GM18858 (cell line): ENCODE results near the gene ATP11C.
"Not testable (repeated sequence)": the region's sequence is repeated elsewhere in the genome, so short reads cannot be mapped to it uniquely, and the experiment has no call there.

ENCODE experiments used
- ATAC-seq: cut with Tn5 transposase; IDR thresholded peaks from one replicate; pipeline ENCODE4 v1.9.1; 2021; ENCODE audit not compliant: unreplicated experiment

Gene ATP11C

DNA sequence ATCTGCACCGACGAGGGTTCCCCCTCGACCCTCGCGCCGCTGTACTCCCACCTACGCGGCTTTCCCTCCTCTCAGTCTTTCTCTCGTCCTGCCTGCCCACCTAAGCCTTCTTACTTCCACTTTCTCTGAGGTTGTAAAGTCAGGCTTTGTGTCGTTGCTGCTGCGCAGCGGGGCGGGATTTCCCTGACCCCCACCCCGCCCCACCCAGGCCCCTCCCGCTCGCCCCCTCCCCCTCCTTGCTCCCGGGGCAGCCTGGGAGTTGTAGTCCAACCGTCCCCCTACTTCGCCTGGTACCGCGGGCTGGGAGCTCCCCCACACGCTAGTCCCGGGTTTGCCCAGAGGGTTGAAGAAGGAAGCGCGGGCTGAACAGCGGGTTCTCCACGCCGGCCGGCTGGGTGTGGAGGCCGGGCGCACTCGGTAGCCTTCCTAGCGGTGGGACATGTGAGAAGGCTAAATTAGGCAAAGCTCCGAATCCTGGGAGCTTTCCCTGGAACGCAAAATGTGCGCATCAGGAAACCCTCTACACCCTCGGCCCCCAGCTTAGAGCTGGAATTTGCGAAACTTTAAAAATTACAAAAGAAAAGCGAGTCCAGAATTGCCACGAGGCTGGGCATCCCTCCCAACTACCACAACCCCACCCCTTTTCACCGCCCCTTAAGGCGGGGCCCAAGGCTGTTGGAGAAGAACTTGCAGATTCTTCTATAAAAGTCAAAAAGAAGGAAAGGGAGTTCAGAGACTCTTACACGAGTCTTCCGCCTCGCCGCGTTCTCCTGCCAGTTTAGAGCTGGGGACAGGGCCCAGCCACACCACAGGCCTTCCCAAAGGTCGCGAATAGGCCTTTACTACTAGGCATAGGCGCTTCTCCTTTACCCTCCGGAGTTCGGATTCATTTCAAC lies at the start of gene ATP11C:
Gene ATP11C (minus strand): TSS at position 153 of the 896 bp plus-strand sequence. CDS start 1,011 bp downstream, outside the sequence.
- ATAC-seq = peak; percentile 59

DNA sequence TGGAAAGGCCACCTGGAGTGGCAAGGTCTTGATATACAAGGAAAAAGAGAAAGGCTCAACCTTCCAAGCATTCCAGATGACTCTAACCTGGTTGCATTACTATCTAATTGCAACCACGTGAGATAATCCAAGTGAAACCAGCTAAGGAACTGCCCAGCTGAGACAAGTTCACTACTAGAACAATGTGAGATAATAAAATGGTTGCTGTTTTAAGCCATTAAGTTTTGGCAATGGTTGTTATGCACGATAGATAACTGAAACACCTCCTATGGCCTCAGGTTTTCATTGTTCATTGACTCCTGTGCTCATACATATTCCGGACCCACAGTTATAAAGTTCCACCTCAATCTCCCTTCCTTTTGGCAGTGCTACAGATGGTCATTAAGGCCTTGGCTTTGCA lies 41.6 kb upstream of the ATP11C start:
- ATAC-seq = no peak

DNA sequence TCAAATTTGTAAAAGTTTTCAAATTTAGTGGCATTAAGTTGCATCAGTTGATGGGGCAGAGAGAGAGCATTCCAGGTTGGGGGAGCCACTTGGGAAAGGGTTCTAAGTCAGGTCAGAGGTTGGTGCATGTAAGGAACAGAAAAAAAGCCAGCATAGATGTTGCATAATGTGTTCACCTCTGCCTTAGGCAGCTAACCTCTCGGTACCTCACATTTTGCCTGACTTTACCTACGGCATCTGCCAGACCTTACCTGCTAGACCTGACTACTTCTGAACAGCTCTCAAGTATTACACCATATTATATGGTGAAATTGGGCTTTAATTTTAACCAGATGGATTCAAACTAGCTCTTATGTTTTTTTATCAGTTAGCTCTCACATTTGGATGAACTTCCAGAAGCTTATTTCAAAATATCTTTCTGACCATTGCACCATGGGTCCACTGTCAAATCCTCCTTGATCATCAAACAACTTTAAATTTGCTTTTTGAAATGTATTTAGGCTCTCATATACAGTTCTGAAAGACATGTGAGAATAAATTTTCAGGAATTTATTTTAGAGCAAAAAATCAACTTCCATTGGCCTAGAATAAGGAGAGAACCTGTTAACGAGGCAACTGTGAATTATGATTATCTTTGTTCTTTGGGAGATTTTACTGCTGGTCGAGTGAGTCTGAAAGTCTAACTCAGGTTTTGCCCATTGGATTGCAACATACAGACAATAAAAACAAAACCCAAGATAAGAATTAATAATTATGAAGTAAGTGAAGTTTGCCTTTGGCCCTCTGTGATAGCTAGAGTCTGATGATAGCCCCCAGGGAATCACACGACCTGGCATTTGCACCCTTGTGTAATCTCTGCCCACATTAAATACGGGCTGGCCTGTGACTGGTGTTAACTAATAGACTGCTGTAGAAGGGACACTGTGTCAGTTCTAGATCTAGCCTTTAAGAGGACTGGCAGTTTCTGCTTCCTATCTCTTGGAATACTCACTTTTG lies 40.1 kb upstream of the ATP11C start:
- ATAC-seq = no peak

DNA sequence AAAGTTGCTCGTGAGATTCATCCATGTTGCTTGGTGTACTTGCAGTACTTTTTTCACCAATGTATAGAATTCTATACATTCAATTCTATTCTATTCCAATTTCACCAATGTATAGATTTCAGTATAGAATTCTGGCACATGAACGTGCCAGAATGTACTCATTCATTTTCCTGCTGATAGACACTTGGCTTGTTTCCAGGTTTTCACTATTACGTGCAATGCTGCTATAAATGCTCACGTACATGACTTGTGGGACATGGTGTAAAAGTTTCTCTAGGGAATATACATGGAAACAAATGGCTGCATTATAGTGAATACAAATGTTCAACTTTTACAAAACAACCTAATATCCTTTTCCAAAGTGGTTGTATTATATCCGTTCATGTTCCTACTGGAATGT lies 39.3 kb upstream of the ATP11C start:
- ATAC-seq = no peak

DNA sequence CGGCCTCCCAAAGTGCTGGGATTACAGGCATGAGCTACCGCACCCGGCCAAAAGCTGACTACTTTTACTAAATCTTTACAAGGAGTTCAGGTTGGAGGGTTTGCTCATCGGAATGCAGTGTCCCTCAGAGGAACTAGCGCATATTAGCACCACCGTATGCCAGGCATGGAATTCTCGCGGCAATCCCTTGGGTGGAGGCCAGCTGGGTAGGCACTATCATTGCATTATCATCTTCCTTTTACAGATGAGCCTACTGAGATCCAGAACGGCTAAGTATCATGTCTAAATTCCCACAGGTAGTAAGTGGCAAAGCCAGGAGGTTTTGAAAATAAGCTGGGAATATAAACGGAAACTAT lies 38.5 kb upstream of the ATP11C start:
- ATAC-seq = no peak

DNA sequence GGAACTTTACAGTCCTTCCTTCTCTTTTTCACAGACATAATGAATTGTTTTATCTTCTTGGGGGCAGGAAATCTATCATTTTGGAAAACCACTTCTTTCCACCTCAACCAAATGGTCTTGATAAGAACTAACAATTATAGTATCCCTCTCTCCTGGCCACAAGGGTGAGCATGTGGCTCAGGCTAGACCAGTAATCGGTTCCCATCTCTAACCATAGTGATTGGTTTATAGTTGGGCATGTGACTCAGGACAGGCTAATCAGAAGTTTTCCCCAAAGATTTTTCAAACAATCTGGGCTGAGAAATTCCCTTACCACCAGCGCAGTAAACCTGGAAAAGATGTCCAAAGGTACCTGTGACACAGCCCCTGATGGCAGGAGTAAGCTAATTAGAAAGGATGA lies 36.4 kb upstream of the ATP11C start:
- ATAC-seq = no peak

DNA sequence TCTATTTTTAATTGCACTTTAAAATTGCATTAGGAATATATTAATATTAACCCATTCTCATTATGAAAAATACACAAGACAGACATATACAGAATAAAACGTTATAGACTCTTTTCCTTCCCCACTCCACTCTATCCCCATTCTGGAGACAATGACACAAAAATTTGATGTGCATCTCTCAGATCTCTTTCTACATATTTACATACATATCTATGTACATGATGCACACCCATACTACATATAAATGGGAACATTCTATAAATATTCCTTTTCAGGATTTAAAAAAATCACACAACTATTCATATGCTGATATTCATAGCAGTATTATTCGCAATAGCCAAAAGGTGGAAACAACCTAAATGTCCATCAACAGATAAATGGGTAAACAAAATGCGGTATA lies 34.9 kb upstream of the ATP11C start:
- no peak for ATAC-seq

DNA sequence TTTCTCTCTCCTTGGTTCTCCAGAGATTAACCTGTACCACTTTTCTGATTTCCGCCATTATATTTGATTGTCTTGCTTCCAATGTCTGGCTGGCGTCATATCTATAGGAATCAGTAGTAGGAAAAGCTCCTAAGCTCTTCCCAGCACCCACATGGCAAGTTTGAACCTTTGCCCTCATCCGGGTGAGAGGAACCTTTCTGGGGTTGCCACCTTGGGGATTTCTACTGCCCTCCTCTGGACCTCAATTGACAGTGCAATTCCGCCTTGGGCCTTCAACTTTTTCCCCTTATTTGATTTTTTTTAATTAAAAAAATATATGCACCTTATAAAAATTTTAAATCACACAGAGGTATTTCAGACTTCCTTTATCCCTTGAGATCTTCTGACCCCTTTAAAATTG lies 34.4 kb upstream of the ATP11C start:
- ATAC-seq = no peak

DNA sequence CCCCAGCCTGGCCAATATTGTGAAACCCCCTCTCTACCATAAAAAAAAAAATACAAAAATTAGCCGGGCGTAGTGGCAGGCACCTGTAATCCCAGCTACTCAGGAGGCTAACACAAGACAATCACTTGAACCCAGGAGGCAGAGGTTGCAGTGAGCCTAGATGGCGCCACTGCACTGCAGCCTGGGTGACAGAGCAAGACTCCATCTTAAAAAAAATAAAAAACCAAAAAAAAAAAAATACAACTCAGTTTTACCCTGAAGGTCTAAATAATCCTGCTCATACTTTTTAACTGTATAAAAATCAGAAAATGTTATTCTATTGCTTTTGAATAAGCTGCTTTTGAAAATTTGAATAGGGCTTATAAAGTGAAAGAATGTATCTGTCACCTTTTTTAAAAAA lies 33.3 kb upstream of the ATP11C start:
- not testable (repeated sequence) for ATAC-seq

DNA sequence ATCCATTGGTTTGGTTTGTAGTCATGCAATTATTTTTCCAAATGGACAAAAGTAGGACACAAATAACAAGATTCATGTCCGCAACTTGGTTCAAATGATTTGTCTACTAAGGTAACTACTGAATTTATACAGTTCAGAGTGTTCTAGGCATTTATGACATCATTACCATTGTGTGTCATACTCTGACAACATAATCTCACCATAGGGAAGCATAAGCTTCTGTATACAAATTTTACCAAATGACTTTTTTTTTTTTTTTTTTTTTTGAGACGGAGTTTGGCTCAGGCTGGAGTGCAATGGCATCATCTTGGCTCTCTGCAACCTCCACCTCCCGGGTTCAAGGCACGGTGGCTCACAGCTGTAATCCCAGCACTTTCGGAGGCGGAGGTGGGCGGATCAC lies 32.6 kb upstream of the ATP11C start, which contains the start of gene CXorf66:
Gene CXorf66 (minus strand): TSS at position 101 of the 400 bp plus-strand sequence. CDS start 25 bp downstream, at position 76.
- no peak for ATAC-seq

DNA sequence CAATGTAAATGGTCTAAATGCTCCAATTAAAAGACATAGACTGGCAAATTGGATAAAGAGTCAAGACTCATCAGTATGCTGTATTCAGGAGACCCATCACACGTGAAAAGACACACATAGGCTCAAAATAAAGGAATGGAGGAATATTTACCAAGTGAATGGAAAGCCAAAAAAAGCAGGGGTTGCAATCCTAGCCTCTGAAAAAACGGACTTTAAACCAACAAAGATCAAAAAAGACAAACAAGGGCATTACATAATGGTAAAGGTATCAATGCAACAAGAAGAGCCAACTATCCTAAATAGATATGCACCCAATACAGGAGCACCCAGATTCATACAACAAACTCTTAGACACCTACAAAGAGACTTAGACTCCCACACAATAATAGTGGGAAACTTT lies 28.2 kb upstream of the ATP11C start:
- not testable (repeated sequence) for ATAC-seq

DNA sequence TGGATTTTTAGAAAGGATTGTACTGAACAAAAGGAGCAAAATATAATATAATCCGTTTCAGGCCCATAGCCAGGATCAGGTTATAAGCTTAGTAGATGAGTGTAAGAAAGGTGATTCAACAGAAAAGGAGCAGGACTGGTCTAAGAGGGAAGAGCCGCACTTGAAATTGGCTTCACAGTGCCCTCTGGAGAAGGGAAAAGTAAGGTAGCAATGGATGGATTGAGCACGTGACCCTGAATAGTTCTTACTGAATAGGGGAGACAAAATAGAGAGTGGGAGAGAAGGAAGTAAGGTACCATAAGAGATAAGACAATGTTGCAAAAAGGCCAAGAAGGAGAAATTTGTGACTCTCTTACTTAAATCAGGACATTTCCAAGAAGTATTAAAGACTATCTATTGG lies 16.9 kb upstream of the ATP11C start:
- no peak for ATAC-seq

DNA sequence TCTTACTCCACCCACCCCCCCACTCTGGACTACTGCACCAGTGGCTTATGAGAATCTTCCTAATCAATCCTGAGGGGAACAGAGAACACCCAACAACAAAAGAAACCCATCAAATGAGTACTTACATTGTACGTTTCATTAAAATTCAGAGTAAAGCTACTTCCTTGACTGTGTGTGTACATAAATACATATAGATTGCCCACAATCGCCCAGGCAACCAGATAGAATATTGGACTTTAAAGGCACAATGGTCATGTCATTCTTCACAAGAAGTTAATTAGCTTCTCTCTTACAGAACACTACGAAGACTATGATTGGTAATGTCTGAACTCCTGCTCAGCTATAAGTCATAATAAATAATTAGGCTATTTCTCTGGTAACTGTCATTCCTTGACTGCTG lies 12.2 kb upstream of the ATP11C start:
- ATAC-seq = no peak

DNA sequence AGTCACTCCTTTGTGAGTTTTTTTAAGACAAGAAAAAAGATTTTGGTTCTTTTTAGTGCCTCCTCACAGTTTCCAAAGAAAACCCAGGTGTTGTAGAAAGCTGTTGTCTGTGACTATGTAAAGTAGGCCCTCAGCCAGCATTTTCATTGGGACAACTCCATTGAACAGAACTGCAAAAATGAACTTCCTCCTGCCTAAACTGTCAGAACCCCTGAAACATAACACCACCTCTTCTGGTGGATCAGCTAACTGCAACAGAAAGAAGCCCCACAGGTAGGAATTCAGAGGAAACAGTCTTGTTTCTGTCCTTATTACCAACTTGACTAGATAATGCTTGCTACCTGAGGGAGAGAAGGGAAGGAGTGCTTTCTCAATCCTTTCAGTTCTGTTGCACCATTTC lies 3.4 kb upstream of the ATP11C start:
- no peak for ATAC-seq

DNA sequence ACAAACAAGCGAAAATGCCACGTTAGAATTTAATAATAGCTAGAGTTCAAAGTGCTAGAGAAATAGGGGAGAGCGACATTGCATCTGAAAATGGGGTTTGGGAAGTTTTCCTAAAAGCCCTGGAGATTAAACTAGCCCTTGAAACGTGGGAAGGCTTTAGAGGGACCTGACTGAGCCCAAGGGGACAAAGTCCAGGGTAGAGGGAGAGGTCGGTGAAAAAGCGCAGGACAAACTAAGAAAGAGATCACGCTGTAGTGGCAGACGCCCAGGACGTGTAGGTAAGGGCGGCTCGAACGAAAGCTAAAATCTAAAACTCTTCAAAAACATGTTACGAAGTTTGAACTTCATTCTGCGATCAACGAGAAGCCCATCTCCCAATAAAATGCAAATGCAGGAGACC lies 1.1 kb upstream of the ATP11C start:
- no peak for ATAC-seq

DNA sequence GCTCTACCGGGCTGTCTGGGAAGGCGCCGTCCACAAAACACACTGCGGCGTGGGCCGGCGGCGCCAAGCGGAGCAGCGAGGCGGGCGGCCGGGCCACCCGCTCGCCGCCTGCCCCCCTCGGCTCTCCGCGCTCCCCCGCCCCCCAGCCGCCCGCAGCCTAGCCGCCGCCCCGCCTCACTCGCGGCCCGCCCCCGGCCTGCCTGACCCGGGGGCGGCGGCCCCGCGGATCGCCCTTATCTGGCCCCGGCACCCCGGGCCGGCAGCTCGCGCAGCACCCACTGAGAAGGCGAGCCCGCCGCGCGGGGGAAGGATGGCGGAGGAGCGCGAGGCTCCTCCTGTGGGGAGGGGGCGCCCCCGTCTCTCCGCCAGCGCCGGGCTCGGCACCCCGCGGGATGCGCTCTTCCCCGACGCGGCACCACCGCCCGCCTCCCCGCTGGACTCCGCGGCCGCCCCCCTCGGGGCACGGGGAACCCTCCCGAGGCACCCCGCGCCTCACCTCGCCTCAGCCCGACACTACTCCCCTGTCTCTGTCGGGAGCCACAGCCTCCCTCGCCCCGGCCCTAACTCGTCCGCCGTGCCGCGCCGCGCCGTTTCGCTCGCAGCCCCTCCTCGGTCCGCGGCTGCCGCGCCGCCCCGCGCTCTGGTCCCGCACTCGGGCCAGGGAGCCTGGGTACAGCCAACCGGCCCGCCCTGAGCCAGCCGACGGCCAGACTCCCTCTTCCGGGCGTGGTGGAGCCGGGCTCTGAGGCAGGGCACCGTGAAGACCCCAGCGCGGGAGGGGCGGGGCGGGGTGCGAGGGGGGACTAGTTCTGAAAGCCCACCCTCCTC lies 566 bp downstream of the ATP11C start:
- peak; percentile 19 for ATAC-seq

DNA sequence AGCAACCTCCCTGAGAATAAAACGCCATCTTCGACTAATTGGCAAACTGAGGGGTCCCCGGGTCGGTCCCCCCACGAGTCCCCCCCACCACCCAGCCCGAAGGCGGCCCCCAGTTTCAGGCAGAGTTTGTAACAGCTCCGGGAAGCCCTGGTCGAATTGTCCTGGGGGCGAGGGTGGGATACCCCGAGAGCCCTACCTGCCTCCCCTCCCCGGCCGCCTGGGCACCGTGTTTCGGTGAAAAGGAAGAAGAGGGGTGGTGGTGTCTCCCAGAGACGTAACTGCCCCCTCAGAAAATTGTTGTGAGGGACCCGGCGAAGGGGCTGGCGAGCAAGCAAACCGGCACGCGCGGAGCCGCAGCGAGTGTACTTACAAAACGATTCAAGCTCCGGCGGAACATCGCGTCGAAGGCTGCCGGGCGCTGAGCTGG lies 1.2 kb downstream of the ATP11C start:
- no peak for ATAC-seq

DNA sequence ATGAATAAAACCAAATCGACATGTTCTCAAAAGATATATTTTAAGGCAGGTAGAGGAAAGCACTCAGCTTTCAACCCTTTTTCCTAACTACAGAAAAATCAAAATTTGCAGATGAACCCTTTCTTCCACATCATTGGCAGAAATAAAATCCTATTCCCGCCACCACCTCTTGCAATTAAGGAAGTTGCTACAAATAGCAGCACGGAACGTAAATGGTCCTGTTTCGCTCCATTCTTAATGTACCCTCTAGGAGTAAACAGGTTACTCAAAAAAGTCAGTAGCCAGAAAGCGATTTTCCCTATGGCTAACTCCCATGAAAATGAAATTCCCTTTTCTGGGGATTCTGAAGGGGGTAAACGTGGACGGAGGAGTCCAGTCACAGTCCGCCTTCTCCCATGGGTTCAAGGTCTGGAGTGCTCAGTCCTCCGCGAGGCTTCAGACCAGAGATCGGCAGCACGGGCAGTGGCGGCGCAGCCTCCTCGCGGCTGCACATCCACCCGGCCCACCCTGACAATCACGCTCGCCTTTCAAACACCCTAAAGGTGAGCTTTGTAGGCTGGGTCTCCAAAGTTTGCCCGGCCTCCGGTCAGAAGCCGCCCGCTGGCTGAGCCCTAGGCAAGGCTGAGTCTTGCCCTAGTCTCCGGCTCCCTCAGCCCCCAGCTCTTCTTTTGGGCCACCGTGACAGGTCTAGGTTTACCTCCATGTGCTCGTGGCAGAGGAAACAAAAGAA lies 1.8 kb downstream of the ATP11C start:
- ATAC-seq = no peak

DNA sequence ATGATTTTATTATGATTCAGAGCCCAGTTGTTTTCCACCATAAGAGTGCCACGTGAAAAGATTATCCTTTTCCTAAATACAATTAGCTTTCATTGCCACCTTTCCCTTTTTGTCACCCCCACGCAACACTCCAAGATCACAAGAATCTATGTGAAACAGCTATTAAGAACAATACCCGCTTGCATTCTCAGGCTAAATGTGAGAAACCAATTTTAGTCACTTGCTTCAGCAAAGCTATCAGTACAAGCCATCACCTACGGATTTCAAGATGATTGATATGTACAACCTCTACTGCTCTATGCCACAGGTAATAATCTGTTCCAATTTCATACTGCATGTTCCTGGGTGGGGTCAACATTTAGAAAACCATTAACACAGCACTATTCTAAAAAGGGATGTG lies 2.5 kb downstream of the ATP11C start:
- no peak for ATAC-seq

DNA sequence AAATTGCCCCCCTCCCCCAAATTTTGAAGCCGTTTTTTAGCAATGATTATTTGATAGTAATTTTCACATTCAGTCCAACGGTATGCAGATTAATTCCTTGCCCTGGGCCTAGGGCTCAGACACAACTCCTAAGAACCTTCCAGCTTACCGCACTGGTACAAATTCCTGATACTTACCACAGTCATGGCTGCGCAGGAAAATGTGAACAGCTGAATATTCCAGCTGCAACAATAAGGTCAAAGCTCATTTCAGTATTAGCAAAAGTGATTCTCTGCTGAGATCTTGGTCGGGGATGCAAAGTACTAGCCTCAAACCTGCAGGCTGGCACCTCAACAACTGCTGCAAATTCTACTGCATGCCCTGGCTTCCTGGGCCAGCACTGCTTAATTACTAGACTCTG lies 3.0 kb downstream of the ATP11C start:
- no peak for ATAC-seq
